ENCODE measurements around the gene EDDM13.
"Not testable (repeated sequence)": the region's sequence is repeated elsewhere in the genome, so short reads cannot be mapped to it uniquely, and the experiment has no call there.

Gene EDDM13

DNA sequence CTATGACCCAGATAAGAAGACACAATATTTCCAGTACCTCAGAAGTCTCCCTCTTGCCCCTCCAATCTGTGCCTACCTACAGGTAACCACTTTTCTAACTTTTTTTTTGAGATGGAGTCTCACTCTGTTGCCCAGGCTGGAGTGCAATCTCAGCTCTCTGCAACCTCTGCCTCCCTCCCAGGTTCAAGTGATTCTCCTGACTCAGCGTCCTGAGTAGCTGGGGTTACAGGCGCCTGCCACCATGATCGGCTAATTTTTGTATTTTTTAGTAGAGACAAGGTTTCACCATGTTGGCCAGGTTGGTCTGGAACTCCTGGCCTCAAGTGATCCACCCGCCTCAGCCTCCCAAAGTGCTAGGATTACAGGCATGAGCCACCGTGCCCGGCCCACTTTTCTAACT, 10.6 kb upstream of the EDDM13 start:
- DNase-seq (ENCODE audit: low read depth, low spot score); H3K4me1 ChIP-seq (ENCODE audit: control insufficient read depth, insufficient read depth, low read length); H3K4me3 ChIP-seq (ENCODE audit: low read length); H3K36me3 ChIP-seq (ENCODE audit: control insufficient read depth, insufficient read depth, low read length); H3K27me3 ChIP-seq (ENCODE audit: control insufficient read depth, insufficient read depth, low read length); H3K9me3 ChIP-seq (ENCODE audit: control insufficient read depth, insufficient read depth, low read length); H3K27ac ChIP-seq (ENCODE audit: low read length): not testable (repeated sequence)
- no CpG with 5 or more reads among the region's 6 CpGs for WGBS (ENCODE audit: insufficient coverage, insufficient read length)

GRCh38 chr19:56263319-56263718, 9.2 kb upstream of the EDDM13 start:
- H3K27me3 ChIP-seq (ENCODE audit: control insufficient read depth, insufficient read depth, low read length) = no peaks in the 10 kb centered on the region
- H3K4me1 ChIP-seq (ENCODE audit: control insufficient read depth, insufficient read depth, low read length) = no peaks in the 10 kb centered on the region
- no peaks in the 10 kb centered on the region for H3K36me3 ChIP-seq (ENCODE audit: control insufficient read depth, insufficient read depth, low read length)
- H3K4me3 ChIP-seq (ENCODE audit: low read length) = no peak overlapping the region
- WGBS (ENCODE audit: insufficient coverage, insufficient read length) = no CpG with 5 or more reads among the region's 5 CpGs
- DNase-seq (ENCODE audit: low read depth, low spot score) = no peak
- no peak overlapping the region for H3K27ac ChIP-seq (ENCODE audit: low read length)
- no peaks in the 10 kb centered on the region for H3K9me3 ChIP-seq (ENCODE audit: control insufficient read depth, insufficient read depth, low read length)

DNA sequence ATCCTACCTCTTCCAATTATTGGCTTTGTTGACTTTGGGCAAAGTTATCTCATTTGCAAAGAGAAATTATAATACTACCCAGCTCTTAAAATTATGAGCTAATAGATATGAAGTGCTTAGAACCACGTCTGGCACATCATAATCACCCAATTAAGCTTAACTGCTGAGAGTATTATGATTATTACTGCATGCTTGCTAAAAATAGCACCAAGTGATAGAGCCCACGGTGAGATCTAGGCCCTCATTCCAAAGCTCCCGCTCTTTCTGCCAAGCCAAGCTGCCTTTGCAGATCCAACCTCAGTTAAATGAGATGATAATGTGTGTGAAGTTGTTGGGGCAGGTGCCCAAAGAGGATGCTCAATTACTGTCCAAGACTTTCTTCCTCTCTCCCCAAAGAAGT, 6.5 kb upstream of the EDDM13 start:
- WGBS (ENCODE audit: insufficient coverage, insufficient read length) = no CpG with 5 or more reads among the region's 3 CpGs
- DNase-seq (ENCODE audit: low read depth, low spot score) = no peak

GRCh38 chr19:56269348-56269747, 3.2 kb upstream of the EDDM13 start:
- Histone ChIP-seq H3K27me3 (ENCODE audit: control insufficient read depth, insufficient read depth, low read length) (no peaks in the 10 kb centered on the region), H3K36me3 (ENCODE audit: control insufficient read depth, insufficient read depth, low read length) (no peaks in the 10 kb centered on the region), H3K9me3 (ENCODE audit: control insufficient read depth, insufficient read depth, low read length) (no peaks in the 10 kb centered on the region), H3K4me1 (ENCODE audit: control insufficient read depth, insufficient read depth, low read length) (no peaks in the 10 kb centered on the region), H3K4me3 (ENCODE audit: low read length) (no peak overlapping the region), H3K27ac (ENCODE audit: low read length) (no peak overlapping the region)
- DNase-seq (ENCODE audit: low read depth, low spot score) = no peak
- no CpG with 5 or more reads among the region's 6 CpGs for WGBS (ENCODE audit: insufficient coverage, insufficient read length)

More for the DNA sequence above, 6.5 kb upstream of the EDDM13 start:
- no peaks in the 10 kb centered on the region for H3K4me1 ChIP-seq (ENCODE audit: control insufficient read depth, insufficient read depth, low read length)
- H3K36me3 ChIP-seq (ENCODE audit: control insufficient read depth, insufficient read depth, low read length) = no peaks in the 10 kb centered on the region
- H3K27ac ChIP-seq (ENCODE audit: low read length) = no peak overlapping the region
- no peaks in the 10 kb centered on the region for H3K9me3 ChIP-seq (ENCODE audit: control insufficient read depth, insufficient read depth, low read length)
- H3K27me3 ChIP-seq (ENCODE audit: control insufficient read depth, insufficient read depth, low read length) = no peaks in the 10 kb centered on the region
- no peak overlapping the region for H3K4me3 ChIP-seq (ENCODE audit: low read length)

DNA sequence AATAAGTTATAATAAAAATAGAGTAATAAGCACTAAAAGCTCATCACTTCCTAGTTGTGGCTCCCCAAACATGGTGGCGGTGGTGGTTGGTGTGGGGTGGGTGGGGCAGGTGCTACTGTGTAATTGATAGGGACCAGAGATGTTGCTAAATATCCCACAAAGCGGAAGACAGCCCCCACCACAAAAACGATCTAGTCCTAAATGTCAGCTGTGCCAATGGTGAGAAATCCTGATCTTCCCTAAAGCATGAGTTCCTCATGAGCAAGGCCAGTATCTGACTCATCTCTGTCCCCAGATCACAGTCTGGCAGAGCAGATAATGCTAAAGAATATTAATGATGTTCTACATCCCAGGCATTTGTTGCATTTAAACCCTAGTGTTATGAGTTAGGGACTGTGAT, 1.9 kb upstream of the EDDM13 start:
- Histone ChIP-seq H3K27me3 (ENCODE audit: control insufficient read depth, insufficient read depth, low read length) (no peaks in the 10 kb centered on the region), H3K4me3 (ENCODE audit: low read length) (no peak overlapping the region), H3K27ac (ENCODE audit: low read length) (no peak overlapping the region), H3K36me3 (ENCODE audit: control insufficient read depth, insufficient read depth, low read length) (no peaks in the 10 kb centered on the region), H3K9me3 (ENCODE audit: control insufficient read depth, insufficient read depth, low read length) (no peaks in the 10 kb centered on the region), H3K4me1 (ENCODE audit: control insufficient read depth, insufficient read depth, low read length) (no peaks in the 10 kb centered on the region)
- no peak for DNase-seq (ENCODE audit: low read depth, low spot score)
- WGBS (ENCODE audit: insufficient coverage, insufficient read length) = no CpG with 5 or more reads among the region's 3 CpGs

- Histone ChIP-seq H3K27ac (ENCODE audit: low read length) (no peak overlapping the region), H3K4me1 (ENCODE audit: control insufficient read depth, insufficient read depth, low read length) (no peaks in the 10 kb centered on the region), H3K36me3 (ENCODE audit: control insufficient read depth, insufficient read depth, low read length) (no peaks in the 10 kb centered on the region), H3K9me3 (ENCODE audit: control insufficient read depth, insufficient read depth, low read length) (no peaks in the 10 kb centered on the region), H3K4me3 (ENCODE audit: low read length) (no peak overlapping the region), H3K27me3 (ENCODE audit: control insufficient read depth, insufficient read depth, low read length) (no peaks in the 10 kb centered on the region)
- WGBS (ENCODE audit: insufficient coverage, insufficient read length) = no CpG with 5 or more reads among the region's 6 CpGs
- no peak for DNase-seq (ENCODE audit: low read depth, low spot score)
These were observed 1.4 kb upstream of the EDDM13 start for GRCh38 chr19:56271151-56271550.

GRCh38 chr19:56273563-56274117, 1.1 kb downstream of the EDDM13 start:
- no CpG with 5 or more reads among the region's 6 CpGs for WGBS (ENCODE audit: insufficient coverage, insufficient read length)
- Histone ChIP-seq H3K4me1 (ENCODE audit: control insufficient read depth, insufficient read depth, low read length) (no peaks in the 10 kb centered on the region), H3K9me3 (ENCODE audit: control insufficient read depth, insufficient read depth, low read length) (no peaks in the 10 kb centered on the region), H3K27me3 (ENCODE audit: control insufficient read depth, insufficient read depth, low read length) (no peaks in the 10 kb centered on the region), H3K4me3 (ENCODE audit: low read length) (no peak overlapping the region), H3K36me3 (ENCODE audit: control insufficient read depth, insufficient read depth, low read length) (no peaks in the 10 kb centered on the region), H3K27ac (ENCODE audit: low read length) (no peak overlapping the region)
- no peak for DNase-seq (ENCODE audit: low read depth, low spot score)

GRCh38 chr19:56282809-56283208, 10.3 kb downstream of the EDDM13 start:
- Histone ChIP-seq H3K27me3 (ENCODE audit: control insufficient read depth, insufficient read depth, low read length) (no peaks in the 10 kb centered on the region), H3K36me3 (ENCODE audit: control insufficient read depth, insufficient read depth, low read length) (no peaks in the 10 kb centered on the region), H3K4me3 (ENCODE audit: low read length) (no peak overlapping the region), H3K27ac (ENCODE audit: low read length) (no peak overlapping the region), H3K9me3 (ENCODE audit: control insufficient read depth, insufficient read depth, low read length) (no peaks in the 10 kb centered on the region), H3K4me1 (ENCODE audit: control insufficient read depth, insufficient read depth, low read length) (no peaks in the 10 kb centered on the region)
- no peak for DNase-seq (ENCODE audit: low read depth, low spot score)
- no CpG with 5 or more reads among the region's 4 CpGs for WGBS (ENCODE audit: insufficient coverage, insufficient read length)

- no peak overlapping the region for H3K4me3 ChIP-seq (ENCODE audit: low read length)
- WGBS (ENCODE audit: insufficient coverage, insufficient read length) = no CpG with 5 or more reads among the region's 3 CpGs
These were observed 12.2 kb downstream of the EDDM13 start for GRCh38 chr19:56284746-56285145.

DNA sequence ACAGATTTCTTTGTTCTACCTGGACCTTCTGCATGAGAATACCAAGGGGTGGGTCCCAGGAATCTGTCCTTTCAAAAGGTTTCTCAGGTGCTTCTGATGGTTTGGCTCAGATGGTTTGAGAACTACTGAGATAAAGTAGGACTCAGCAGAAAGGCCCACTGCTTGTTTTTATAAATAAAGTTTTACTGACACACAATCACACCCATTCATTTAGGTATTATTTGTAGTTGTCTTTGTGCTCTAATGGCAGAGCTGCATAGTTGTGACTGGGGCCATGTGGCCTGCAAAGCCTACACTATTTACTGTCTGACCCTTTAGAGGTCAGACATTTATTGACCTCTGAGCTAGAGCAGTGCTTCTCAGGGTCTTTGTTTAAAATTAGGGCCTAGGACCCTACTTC, 17.6 kb downstream of the EDDM13 start:
- Histone ChIP-seq H3K27me3 (ENCODE audit: control insufficient read depth, insufficient read depth, low read length) (no peaks in the 10 kb centered on the region), H3K36me3 (ENCODE audit: control insufficient read depth, insufficient read depth, low read length) (no peaks in the 10 kb centered on the region), H3K4me1 (ENCODE audit: control insufficient read depth, insufficient read depth, low read length) (no peaks in the 10 kb centered on the region), H3K9me3 (ENCODE audit: control insufficient read depth, insufficient read depth, low read length) (no peaks in the 10 kb centered on the region), H3K27ac (ENCODE audit: low read length) (no peak overlapping the region), H3K4me3 (ENCODE audit: low read length) (no peak overlapping the region)
- DNase-seq (ENCODE audit: low read depth, low spot score) = no peak

More at GRCh38 chr19:56284746-56285145, 12.2 kb downstream of the EDDM13 start:
- H3K27ac ChIP-seq (ENCODE audit: low read length) = no peak overlapping the region
- H3K27me3 ChIP-seq (ENCODE audit: control insufficient read depth, insufficient read depth, low read length) = no peaks in the 10 kb centered on the region
- no peaks in the 10 kb centered on the region for H3K4me1 ChIP-seq (ENCODE audit: control insufficient read depth, insufficient read depth, low read length)
- H3K9me3 ChIP-seq (ENCODE audit: control insufficient read depth, insufficient read depth, low read length) = no peaks in the 10 kb centered on the region
- H3K36me3 ChIP-seq (ENCODE audit: control insufficient read depth, insufficient read depth, low read length) = no peaks in the 10 kb centered on the region
- no peak for DNase-seq (ENCODE audit: low read depth, low spot score)

GRCh38 chr19:56291867-56292266, 19.3 kb downstream of the EDDM13 start:
- no peak for DNase-seq (ENCODE audit: low read depth, low spot score)
- Histone ChIP-seq H3K27ac (ENCODE audit: low read length) (no peak overlapping the region), H3K27me3 (ENCODE audit: control insufficient read depth, insufficient read depth, low read length) (no peaks in the 10 kb centered on the region), H3K4me3 (ENCODE audit: low read length) (no peak overlapping the region), H3K4me1 (ENCODE audit: control insufficient read depth, insufficient read depth, low read length) (no peaks in the 10 kb centered on the region), H3K9me3 (ENCODE audit: control insufficient read depth, insufficient read depth, low read length) (no peaks in the 10 kb centered on the region), H3K36me3 (ENCODE audit: control insufficient read depth, insufficient read depth, low read length) (no peaks in the 10 kb centered on the region; the same call in 1 of the 2 replicates)
- no CpG with 5 or more reads among the region's 6 CpGs for WGBS (ENCODE audit: insufficient coverage, insufficient read length)
